K562 (cell line): ENCODE measurements around the gene SERINC5. TPM values are rescaled to one million over a fixed set of nuclear protein-coding genes. Genes with fewer than 3 reads are reported as not detected.

Source experiments
- JUND ChIP-seq, 2 experiments: IDR thresholded peaks; 2 replicates in 1 of 2; 3 replicates in 1 of 2; pipeline ENCODE4 v1.6.1; 2011; ENCODE audit warnings: borderline replicate concordance in 2 of 2, low read depth in 2 of 2, low read length in 2 of 2, improper control_type of control experiment in 1 of 2, missing biosample characterization in 1 of 2, missing genetic modification characterization in 1 of 2, missing genetic modification reagents in 1 of 2
- L3MBTL2 ChIP-seq: fragments of 450-650 bp; IDR thresholded peaks from 2 replicates; pipeline ENCODE4 v1.6.1; 2016; ENCODE audit warnings: mild to moderate bottlenecking, moderate library complexity
- LCOR ChIP-seq: sonication (generic); formaldehyde crosslinking; IDR thresholded peaks from 2 replicates; pipeline ENCODE4 v1.8.0; 2022; ENCODE audit warnings: mild to moderate bottlenecking, missing genetic modification reagents
- PTTG1 ChIP-seq: fragments of 450-650 bp; IDR thresholded peaks from 2 replicates; pipeline ENCODE4 v1.6.1; 2016; ENCODE audit warnings: low read depth, mild to moderate bottlenecking, missing genetic modification characterization, missing compliant biosample characterization
- STAT5A ChIP-seq: IDR thresholded peaks from 2 replicates; pipeline ENCODE4 v1.6.1; 2012; ENCODE audit warnings: low read length, inconsistent platforms, borderline replicate concordance
- U2AF2 ChIP-seq: fragments of 200-400 bp; formaldehyde crosslinking; optimal IDR thresholded peaks from 2 replicates; pipeline ENCODE3; 2017; ENCODE audit warnings: low read depth, mild to moderate bottlenecking, low read length
- ZNF197 ChIP-seq: fragments of 200-800 bp; sonication (Bioruptor generic); IDR thresholded peaks from 2 replicates; pipeline ENCODE4 v1.6.1; 2016; ENCODE audit warnings: low read depth, missing genetic modification characterization, missing compliant biosample characterization
- ZNF212 ChIP-seq: fragments of 450-650 bp; formaldehyde crosslinking; IDR thresholded peaks from 2 replicates; pipeline ENCODE4 v1.4.0; 2020; ENCODE audit warnings: mild to moderate bottlenecking
- ZNF408 ChIP-seq: fragments of 250-450 bp; sonication (Bioruptor Pico); IDR thresholded peaks from 2 replicates; pipeline ENCODE4 v1.4.0; 2020; ENCODE audit warnings: low read depth, mild to moderate bottlenecking, moderate library complexity
- polyA plus RNA-seq, 8 experiments: library from polyadenylated mRNA; depleted of rRNA in 4 of 8; stranded (reverse) in 5 of 8; unstranded in 3 of 8; fragments of >200 nt; fragmentation: Nextera tagmentation in 2 of 8; fragmentation: Illumina TruSeq in 1 of 8; extraction: Ambion mirVana in 2 of 8; extraction: Trizol in 1 of 8; gene quantifications; 2 replicates each; pipeline versions ENCODE4 v1.2.1 to v1.2.3, GENCODE V29; 2011 to 2014; ENCODE audit warnings: inconsistent platforms in 1 of 8, missing spikeins in 1 of 8
- total RNA-seq, 7 experiments: library from RNA; depleted of rRNA in 6 of 7; stranded (reverse); fragments of >200 nt in 6 of 7; fragmentation: Illumina TruSeq in 2 of 7; extraction: Trizol in 2 of 7; gene quantifications; 2 replicates each; pipeline versions ENCODE4 v1.2.1 to v1.2.3, GENCODE V29; 2011 to 2021; ENCODE audit warnings: low replicate concordance in 1 of 7
- TF ChIP-seq, protein P1 (sequence below), 2 experiments: fragments of 200-800 bp in 1 of 2; sonication (Bioruptor generic) in 1 of 2; sonication (generic) in 1 of 2; formaldehyde crosslinking in 1 of 2; IDR thresholded peaks in 1 of 2; conservative IDR thresholded peaks in 1 of 2; 2 replicates each; pipeline versions ENCODE4 v1.5.0 to v1.6.1; 2016 to 2020; ENCODE audit warnings: missing compliant biosample characterization in 1 of 2, missing genetic modification characterization in 1 of 2, missing genetic modification reagents in 1 of 2
- TF ChIP-seq, protein P2 (sequence below): fragments of 250-450 bp; sonication (Bioruptor Pico); IDR thresholded peaks from 2 replicates; pipeline ENCODE4 v1.8.0; 2022; ENCODE audit warnings: moderate library complexity, mild to moderate bottlenecking, inconsistent platforms
- TF ChIP-seq, protein P3 (sequence below): fragments of 450-650 bp; IDR thresholded peaks from 2 replicates; pipeline ENCODE4 v1.6.1; 2017; ENCODE audit warnings: antibody characterized with exemption, mild to moderate bottlenecking

Gene SERINC5
- total and polyA plus RNA-seq, 9 of the 15 experiments (the other 6 are each of a cell fraction or from before 2014, with no cell fraction given): 1.4 to 7.9 (median 3.7) TPM

DNA sequence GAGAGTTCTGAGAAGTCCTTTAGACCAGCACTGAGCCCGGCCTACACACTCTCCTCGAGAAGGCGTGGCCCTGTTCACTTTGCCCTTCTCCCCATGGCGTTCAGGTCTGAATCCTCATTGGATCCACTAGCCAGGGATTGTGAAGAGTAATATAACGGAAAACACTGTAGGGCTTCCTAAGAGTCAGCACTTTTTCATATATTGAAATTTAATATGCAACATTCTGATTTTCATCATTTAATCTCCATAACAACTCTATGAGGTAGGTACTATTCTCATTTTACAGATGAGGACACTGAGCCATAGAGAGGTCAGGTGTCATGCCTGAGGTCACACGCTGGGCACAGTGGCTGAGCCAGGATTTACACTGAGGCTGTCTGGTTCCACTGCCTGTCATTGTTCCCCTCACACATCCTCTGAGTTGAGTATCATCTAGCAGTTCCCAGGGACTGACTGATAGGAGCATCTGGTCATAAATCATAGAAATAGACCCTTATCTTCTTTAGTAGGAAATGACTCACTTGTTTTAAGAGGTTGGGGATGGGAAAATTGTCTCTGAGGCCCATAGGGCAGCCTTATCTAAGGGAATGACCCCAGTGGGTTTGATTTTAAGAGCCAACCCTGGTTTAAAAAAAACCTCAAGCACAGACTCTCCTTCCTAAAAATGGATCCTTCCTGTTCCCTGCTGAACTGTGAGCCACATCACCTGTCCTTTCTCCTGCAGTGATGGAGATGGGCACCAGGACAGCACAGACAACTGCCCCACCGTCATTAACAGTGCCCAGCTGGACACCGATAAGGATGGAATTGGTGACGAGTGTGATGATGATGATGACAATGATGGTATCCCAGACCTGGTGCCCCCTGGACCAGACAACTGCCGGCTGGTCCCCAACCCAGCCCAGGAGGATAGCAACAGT lies 179.5 kb downstream of the SERINC5 start (continued):
- TF ChIP-seq, protein P1, sequence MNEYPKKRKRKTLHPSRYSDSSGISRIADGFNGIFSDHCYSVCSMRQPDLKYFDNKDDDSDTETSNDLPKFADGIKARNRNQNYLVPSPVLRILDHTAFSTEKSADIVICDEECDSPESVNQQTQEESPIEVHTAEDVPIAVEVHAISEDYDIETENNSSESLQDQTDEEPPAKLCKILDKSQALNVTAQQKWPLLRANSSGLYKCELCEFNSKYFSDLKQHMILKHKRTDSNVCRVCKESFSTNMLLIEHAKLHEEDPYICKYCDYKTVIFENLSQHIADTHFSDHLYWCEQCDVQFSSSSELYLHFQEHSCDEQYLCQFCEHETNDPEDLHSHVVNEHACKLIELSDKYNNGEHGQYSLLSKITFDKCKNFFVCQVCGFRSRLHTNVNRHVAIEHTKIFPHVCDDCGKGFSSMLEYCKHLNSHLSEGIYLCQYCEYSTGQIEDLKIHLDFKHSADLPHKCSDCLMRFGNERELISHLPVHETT (CRISPR knock-in tag; conservative IDR thresholded peaks at IDR 0.05 in 1 of 2, IDR thresholded peaks at IDR 0.05 in 1 of 2): no peak
- TF ChIP-seq L3MBTL2 (no peak), PTTG1 (tag) (no peak), ZNF212 (CRISPR knock-in tag) (no peak), STAT5A (no peak), JUND (IDR thresholded peaks at IDR 0.05; ENCODE audit: borderline replicate concordance, low read depth, low read length) (peak; percentile 93), JUND (tag; IDR thresholded peaks at IDR 0.05; ENCODE audit: borderline replicate concordance, low read depth, low read length) (peak; percentile 93; the same call in 2 of the 3 replicates), U2AF2 (no peak), ZNF197 (CRISPR knock-in tag) (no peak), LCOR (no peak), ZNF408 (CRISPR knock-in tag) (no peak)
- TF ChIP-seq, protein P2, sequence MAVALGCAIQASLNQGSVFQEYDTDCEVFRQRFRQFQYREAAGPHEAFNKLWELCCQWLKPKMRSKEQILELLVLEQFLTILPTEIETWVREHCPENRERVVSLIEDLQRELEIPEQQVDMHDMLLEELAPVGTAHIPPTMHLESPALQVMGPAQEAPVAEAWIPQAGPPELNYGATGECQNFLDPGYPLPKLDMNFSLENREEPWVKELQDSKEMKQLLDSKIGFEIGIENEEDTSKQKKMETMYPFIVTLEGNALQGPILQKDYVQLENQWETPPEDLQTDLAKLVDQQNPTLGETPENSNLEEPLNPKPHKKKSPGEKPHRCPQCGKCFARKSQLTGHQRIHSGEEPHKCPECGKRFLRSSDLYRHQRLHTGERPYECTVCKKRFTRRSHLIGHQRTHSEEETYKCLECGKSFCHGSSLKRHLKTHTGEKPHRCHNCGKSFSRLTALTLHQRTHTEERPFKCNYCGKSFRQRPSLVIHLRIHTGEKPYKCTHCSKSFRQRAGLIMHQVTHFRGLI (CRISPR knock-in tag): no peak
- TF ChIP-seq, protein P3, sequence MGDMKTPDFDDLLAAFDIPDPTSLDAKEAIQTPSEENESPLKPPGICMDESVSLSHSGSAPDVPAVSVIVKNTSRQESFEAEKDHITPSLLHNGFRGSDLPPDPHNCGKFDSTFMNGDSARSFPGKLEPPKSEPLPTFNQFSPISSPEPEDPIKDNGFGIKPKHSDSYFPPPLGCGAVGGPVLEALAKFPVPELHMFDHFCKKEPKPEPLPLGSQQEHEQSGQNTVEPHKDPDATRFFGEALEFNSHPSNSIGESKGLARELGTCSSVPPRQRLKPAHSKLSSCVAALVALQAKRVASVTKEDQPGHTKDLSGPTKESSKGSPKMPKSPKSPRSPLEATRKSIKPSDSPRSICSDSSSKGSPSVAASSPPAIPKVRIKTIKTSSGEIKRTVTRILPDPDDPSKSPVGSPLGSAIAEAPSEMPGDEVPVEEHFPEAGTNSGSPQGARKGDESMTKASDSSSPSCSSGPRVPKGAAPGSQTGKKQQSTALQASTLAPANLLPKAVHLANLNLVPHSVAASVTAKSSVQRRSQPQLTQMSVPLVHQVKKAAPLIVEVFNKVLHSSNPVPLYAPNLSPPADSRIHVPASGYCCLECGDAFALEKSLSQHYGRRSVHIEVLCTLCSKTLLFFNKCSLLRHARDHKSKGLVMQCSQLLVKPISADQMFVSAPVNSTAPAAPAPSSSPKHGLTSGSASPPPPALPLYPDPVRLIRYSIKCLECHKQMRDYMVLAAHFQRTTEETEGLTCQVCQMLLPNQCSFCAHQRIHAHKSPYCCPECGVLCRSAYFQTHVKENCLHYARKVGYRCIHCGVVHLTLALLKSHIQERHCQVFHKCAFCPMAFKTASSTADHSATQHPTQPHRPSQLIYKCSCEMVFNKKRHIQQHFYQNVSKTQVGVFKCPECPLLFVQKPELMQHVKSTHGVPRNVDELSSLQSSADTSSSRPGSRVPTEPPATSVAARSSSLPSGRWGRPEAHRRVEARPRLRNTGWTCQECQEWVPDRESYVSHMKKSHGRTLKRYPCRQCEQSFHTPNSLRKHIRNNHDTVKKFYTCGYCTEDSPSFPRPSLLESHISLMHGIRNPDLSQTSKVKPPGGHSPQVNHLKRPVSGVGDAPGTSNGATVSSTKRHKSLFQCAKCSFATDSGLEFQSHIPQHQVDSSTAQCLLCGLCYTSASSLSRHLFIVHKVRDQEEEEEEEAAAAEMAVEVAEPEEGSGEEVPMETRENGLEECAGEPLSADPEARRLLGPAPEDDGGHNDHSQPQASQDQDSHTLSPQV: no peak
